ENCODE results near the gene MIB1. TPM values are rescaled to one million over a fixed set of nuclear protein-coding genes. Genes with fewer than 3 reads are reported as not detected.

The MIB1 gene
- total RNA-seq, 2 donors from 2014 or later, result 13.8 to 18.7 TPM

DNA sequence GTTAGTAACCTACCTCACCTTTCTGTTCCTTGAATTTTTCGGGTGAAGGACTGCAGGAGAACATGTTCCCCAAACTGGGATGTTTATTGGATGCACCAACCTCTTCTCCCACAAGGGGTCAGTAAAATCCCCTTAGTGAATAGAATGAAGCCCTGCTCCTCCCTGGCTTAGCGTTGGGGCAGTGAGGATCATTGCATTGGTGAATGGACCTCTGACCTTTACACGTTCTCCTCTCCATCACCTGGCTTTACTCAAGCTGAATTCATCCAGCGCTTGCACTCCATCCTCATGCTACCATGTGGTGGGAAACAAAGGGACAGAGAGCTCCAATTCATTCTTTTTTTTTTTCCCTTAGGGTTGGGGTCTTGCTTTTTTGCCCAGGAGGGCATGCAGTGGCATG is 157.2 kb downstream of the MIB1 start:
- intact Hi-C loops (cut with DNase I), result no loop called here
- Histone ChIP-seq H3K4me3 (no peak overlapping the region), H3K9me3 (no peaks in the 10 kb centered on the region), H3K4me1 (peaks cover 6% of the 10 kb centered on the region), H3K36me3 (replicated peaks in 1 of 2; ENCODE audit: insufficient read depth in 1 of 2, low read depth in 2 of 2) (no peaks in the 10 kb centered on the region), H3K27me3 (no peaks in the 10 kb centered on the region), H3K27ac (no peak overlapping the region)
- WGBS, 2 donors, result 5 to 6% methylated on average over 4 of the region's 4 CpGs
- DNase-seq (peak; percentile 52 to 61 (median 56)), ATAC-seq (peak; percentile 76)
- TF ChIP-seq CTCF (IDR thresholded peaks at IDR 0.05), result peak; percentile 32 to 70 (median 65)
- no peak for TF ChIP-seq POLR2A (IDR thresholded peaks at IDR 0.05)

DNA sequence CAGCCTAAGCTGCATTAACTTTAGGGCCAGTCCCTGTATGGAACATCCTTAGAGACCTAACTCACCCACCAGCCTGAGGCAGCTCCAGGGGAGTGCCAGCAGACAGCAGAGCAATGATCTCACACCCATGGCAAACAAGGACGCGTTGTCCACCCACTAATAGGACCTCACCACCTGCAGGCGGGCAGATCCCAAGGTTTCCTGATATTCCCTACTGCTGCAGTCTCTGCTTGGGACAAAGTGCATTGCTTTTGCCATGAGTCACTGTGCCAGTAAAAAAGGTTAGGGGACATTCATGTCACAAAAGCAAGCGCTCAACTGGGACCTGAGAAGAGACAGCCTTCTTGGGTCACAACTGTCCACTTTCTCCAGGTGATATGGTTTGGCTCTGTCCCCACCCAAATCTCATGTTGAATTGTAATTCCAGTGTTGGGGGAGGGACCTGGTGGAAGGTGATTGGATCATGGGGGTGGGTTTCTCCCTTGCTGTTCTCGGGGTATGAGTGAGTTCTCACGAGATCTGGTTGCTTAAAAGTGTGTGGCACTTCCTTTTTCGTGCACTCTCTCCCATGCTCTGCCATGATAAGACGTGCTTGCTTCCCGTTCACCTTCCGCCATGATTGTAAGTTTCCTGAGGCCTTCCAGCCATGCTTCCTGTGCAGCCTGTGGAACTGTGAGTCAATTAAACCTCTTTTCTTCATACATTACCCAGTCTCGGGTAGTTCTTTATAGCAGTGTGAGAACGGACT is 160.2 kb downstream of the MIB1 start:
- 86% methylated on average over 10 to 12 of the region's 12 CpGs for WGBS, 2 donors
- TF ChIP-seq POLR2A (IDR thresholded peaks at IDR 0.05), result no peak
- TF ChIP-seq CTCF (IDR thresholded peaks at IDR 0.05), result no peak

GRCh38 chr18:21901423-21901945 is 160.9 kb downstream of the MIB1 start:
- Histone ChIP-seq H3K4me3 (no peak overlapping the region), H3K4me1 (no peaks in the 10 kb centered on the region), H3K27me3 (no peaks in the 10 kb centered on the region), H3K36me3 (replicated peaks in 1 of 2; ENCODE audit: insufficient read depth in 1 of 2, low read depth in 2 of 2) (no peaks in the 10 kb centered on the region), H3K9me3 (no peaks in the 10 kb centered on the region), H3K27ac (no peak overlapping the region)
- DNase-seq (no peak), ATAC-seq (no peak)
- WGBS, 2 donors, result 61 to 71% methylated on average over 3 of the region's 3 CpGs
- intact Hi-C loops (cut with DNase I), result no loop called here
- TF ChIP-seq POLR2A (IDR thresholded peaks at IDR 0.05), result no peak
- TF ChIP-seq CTCF (IDR thresholded peaks at IDR 0.05), result no peak

More for the DNA sequence above, 160.2 kb downstream of the MIB1 start:
- Histone ChIP-seq H3K27me3 (no peaks in the 10 kb centered on the region), H3K9me3 (no peaks in the 10 kb centered on the region), H3K4me3 (no peak overlapping the region), H3K4me1 (no peaks in the 10 kb centered on the region), H3K27ac (no peak overlapping the region), H3K36me3 (replicated peaks in 1 of 2; ENCODE audit: insufficient read depth in 1 of 2, low read depth in 2 of 2) (no peaks in the 10 kb centered on the region)
- DNase-seq (no peak), ATAC-seq (no peak)
- intact Hi-C loops (cut with DNase I), result no loop called here

GRCh38 chr18:21903709-21904108 is 163.1 kb downstream of the MIB1 start:
- ATAC-seq (no peak), DNase-seq (no peak)
- intact Hi-C loops (cut with DNase I), result no loop called here
- H3K9me3 ChIP-seq, result no peaks in the 10 kb centered on the region
- no peaks in the 10 kb centered on the region for H3K4me1 ChIP-seq
- H3K36me3 ChIP-seq (replicated peaks in 1 of 2; ENCODE audit: insufficient read depth in 1 of 2, low read depth in 2 of 2), result no peaks in the 10 kb centered on the region
- no peak for TF ChIP-seq POLR2A (IDR thresholded peaks at IDR 0.05)
- TF ChIP-seq CTCF (IDR thresholded peaks at IDR 0.05), result no peak
- no peaks in the 10 kb centered on the region for H3K27me3 ChIP-seq
- H3K27ac ChIP-seq, result no peak overlapping the region
- H3K4me3 ChIP-seq, result no peak overlapping the region
- 62 to 69% methylated on average over 6 of the region's 6 CpGs for WGBS, 2 donors

- 27 to 43% methylated on average over 6 of the region's 6 CpGs for WGBS, 2 donors
- no peaks in the 10 kb centered on the region for H3K27me3 ChIP-seq
- ATAC-seq (no peak), DNase-seq (peak in 2 of 4 donors; percentile 9 to 29)
- H3K27ac ChIP-seq, result no peak overlapping the region
- H3K36me3 ChIP-seq (replicated peaks in 1 of 2; ENCODE audit: insufficient read depth in 1 of 2, low read depth in 2 of 2), result no peaks in the 10 kb centered on the region
- no peaks in the 10 kb centered on the region for H3K4me1 ChIP-seq
- no peaks in the 10 kb centered on the region for H3K9me3 ChIP-seq
- no peak overlapping the region for H3K4me3 ChIP-seq
- intact Hi-C loops (cut with DNase I), result no loop called here
- TF ChIP-seq POLR2A (IDR thresholded peaks at IDR 0.05) (no peak), CTCF (IDR thresholded peaks at IDR 0.05) (no peak)
Observed at GRCh38 chr18:21904856-21905255, 164.3 kb downstream of the MIB1 start.

Data from body of pancreas (tissue), 4 donors.